Thyroid gland (tissue), 4 donors: ENCODE results near the gene SYNCRIP. TPM values are rescaled to one million over a fixed set of nuclear protein-coding genes. Genes with fewer than 3 reads are reported as not detected.

Source experiments
- DNase-seq, 2 donors: peaks; one replicate each; pipeline ENCODE4 v3.0.0-alpha.2; 2019
- H3K27ac ChIP-seq, 3 donors: fragments of 200-600 bp; sonication (generic); 1 replicate in 2 of 3; 2 replicates in 1 of 3; pipeline ENCODE4 v1.5.1; 2016 to 2019; ENCODE audit warnings: mild to moderate bottlenecking in 1 of 3, moderate library complexity in 1 of 3
- H3K27me3 ChIP-seq: fragments of 200-600 bp; sonication (generic); one replicate; pipeline ENCODE4 v1.5.1; 2019
- H3K36me3 ChIP-seq, 2 donors: fragments of 200-600 bp; sonication (generic); one replicate each; pipeline ENCODE4 v1.5.1; 2016 to 2019
- H3K4me1 ChIP-seq, 2 donors: fragments of 200-600 bp; sonication (generic); one replicate each; pipeline ENCODE4 v1.5.1; 2017 to 2019
- H3K4me3 ChIP-seq, 3 donors: fragments of 200-600 bp; sonication (generic); replicated peaks in 1 of 3; 1 replicate in 2 of 3; 2 replicates in 1 of 3; pipeline ENCODE4 v1.5.1; 2016; ENCODE audit warnings: mild to moderate bottlenecking in 1 of 3
- H3K9me3 ChIP-seq: fragments of 200-600 bp; sonication (generic); one replicate; pipeline ENCODE4 v1.5.1; 2017
- POLR2A ChIP-seq, 2 donors: fragments of 450-650 bp; IDR thresholded peaks; one replicate each; pipeline ENCODE4 v1.6.1; 2017; ENCODE audit warnings: antibody characterized with exemption in 2 of 2, mild to moderate bottlenecking in 2 of 2, moderate library complexity in 1 of 2
- WGBS, 2 donors: methylation state at CpG; one replicate each; pipeline ENCODE4 v1.1.5; 2017; 5-methylcytosine and 5-hydroxymethylcytosine counted together
- intact Hi-C: fragments of 100-400 bp; cut with DNase I; formaldehyde crosslinking; loops from one replicate; pipeline ENCODE4 v1.15.1; 2023
- total RNA-seq, 4 donors: library from RNA; depleted of rRNA; stranded (reverse); fragments of >200 nt; gene quantifications; one replicate each; pipeline ENCODE4 v1.2.3, GENCODE V29; 2016
- TF ChIP-seq, protein P1 (sequence below), 6 experiments: fragments of 200-600 bp in 3 of 6; fragments of 450-650 bp in 3 of 6; sonication (generic) in 3 of 6; IDR thresholded peaks; one replicate each; pipeline ENCODE4 v1.5.1; 2016 to 2019; ENCODE audit warnings: antibody characterized with exemption in 6 of 6, mild to moderate bottlenecking in 2 of 6, inconsistent platforms in 1 of 6, moderate library complexity in 1 of 6

SYNCRIP gene
- total RNA-seq, 4 donors from 2014 or later, result 107 to 144 (median 125) TPM

DNA sequence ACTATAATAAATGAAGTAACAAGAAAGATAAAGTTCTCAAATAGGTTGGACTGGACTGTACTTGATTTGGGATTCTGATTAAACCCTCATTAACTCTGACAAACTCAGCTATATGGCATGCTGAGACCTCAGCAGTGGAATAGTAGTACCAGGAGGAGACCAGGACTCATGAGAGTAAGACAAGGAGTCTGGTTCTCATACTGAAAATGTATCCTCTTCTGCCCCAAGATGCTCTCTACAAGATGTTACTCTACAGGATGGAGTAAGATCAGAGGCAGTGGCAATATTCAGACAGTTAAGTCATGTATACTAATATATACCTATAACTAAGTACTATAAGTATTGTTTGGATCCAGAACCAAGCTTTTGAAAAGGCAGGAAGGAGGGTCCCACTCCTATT lies 31.9 kb upstream of the SYNCRIP start:
- Histone ChIP-seq H3K27ac (peak overlapping the region in 2 of 3 donors; percentile 29 to 91), H3K4me1 (peaks cover 21% of the 10 kb centered on the region in 2 donors)
- intact Hi-C loops, result no loop called here

DNA sequence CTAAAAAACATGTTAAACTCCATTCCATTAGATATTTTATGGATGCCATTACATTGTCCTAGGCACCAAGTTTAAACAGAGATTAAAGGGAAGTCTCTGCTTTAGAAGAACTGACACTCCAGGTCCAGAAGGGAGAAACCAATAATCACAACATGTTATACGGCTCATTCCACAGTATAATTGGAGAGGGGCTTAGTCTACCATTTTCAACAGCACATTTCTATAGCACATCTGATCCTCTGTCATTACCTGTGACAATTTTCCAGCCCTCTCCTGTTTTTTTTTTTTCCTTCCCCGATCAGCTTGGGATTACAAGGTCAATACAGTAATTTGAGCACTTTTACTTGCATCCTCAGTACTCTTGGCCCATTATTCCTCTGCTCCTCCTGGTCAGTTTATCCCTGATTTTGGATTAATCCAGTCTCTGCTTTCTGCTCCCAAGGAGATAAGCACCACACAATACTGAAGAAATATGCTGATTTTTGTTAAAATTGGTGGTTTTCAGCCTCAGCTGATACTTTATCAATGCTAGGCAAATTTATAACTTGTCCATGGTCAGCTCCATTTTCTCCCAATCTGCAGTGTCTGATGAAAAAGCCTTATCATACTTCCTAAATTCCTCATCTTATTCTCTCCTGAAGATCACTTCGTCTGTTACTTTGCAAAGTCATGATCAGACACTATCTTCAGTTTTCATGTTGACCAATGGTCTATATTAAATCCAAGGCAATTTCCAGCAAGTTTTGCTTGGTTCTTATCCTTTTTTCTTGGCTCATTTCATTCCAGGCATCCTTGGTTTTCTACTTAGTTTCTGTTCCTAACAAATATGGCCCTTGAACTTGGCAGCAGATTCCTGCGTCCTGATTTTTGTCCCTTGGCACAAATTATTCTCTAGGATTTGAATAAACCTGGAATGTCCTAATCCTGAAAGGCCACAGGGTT lies 30.8 kb upstream of the SYNCRIP start:
- no peak overlapping the region for H3K4me3 ChIP-seq
- peak overlapping the region in 1 of 3 donors; percentile 91 for H3K27ac ChIP-seq
- intact Hi-C loops, result no loop called here
- H3K4me1 ChIP-seq, result peaks cover 21% of the 10 kb centered on the region in 2 donors
- WGBS, 2 donors, result 87 to 88% methylated on average over 4 of the region's 4 CpGs
- no peak for DNase-seq
- peaks cover 0 to 5% of the 10 kb centered on the region in 2 donors for H3K36me3 ChIP-seq
- no peaks in the 10 kb centered on the region for H3K27me3 ChIP-seq
- no peaks in the 10 kb centered on the region for H3K9me3 ChIP-seq
- no peak for TF ChIP-seq POLR2A (IDR thresholded peaks at IDR 0.05)
- TF ChIP-seq, protein P1, sequence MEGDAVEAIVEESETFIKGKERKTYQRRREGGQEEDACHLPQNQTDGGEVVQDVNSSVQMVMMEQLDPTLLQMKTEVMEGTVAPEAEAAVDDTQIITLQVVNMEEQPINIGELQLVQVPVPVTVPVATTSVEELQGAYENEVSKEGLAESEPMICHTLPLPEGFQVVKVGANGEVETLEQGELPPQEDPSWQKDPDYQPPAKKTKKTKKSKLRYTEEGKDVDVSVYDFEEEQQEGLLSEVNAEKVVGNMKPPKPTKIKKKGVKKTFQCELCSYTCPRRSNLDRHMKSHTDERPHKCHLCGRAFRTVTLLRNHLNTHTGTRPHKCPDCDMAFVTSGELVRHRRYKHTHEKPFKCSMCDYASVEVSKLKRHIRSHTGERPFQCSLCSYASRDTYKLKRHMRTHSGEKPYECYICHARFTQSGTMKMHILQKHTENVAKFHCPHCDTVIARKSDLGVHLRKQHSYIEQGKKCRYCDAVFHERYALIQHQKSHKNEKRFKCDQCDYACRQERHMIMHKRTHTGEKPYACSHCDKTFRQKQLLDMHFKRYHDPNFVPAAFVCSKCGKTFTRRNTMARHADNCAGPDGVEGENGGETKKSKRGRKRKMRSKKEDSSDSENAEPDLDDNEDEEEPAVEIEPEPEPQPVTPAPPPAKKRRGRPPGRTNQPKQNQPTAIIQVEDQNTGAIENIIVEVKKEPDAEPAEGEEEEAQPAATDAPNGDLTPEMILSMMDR (IDR thresholded peaks at IDR 0.05), result no peak

More for the DNA sequence above, 31.9 kb upstream of the SYNCRIP start:
- TF ChIP-seq, protein P1 (IDR thresholded peaks at IDR 0.05), result no peak
- TF ChIP-seq POLR2A (IDR thresholded peaks at IDR 0.05), result no peak
- H3K4me3 ChIP-seq, result peak overlapping the region in 2 of 3 donors; percentile 8 to 95
- H3K27me3 ChIP-seq, result no peaks in the 10 kb centered on the region
- no peak for DNase-seq
- peaks cover 0 to 5% of the 10 kb centered on the region in 2 donors for H3K36me3 ChIP-seq
- no peaks in the 10 kb centered on the region for H3K9me3 ChIP-seq

DNA sequence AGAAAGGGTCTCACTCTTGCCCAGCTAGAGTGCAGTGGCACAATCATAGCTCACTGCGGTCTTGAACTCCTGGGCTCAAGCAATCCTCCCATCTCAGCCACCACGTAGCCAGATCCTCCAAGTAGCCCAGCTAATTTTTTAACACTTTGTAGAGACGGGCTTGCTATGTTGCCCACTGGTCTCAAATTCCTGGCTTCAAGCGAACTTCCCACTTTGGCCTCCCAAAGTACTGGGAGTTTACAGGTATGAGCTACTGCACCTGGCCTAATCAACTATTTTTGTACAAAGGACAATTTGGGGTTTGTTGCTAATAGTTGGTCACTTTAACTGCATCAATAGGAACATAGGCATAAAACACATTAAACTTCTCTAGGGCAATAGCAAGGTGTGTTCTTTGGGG lies 29.9 kb upstream of the SYNCRIP start:
- no peak for TF ChIP-seq POLR2A (IDR thresholded peaks at IDR 0.05)
- TF ChIP-seq, protein P1 (IDR thresholded peaks at IDR 0.05), result no peak
- H3K36me3 ChIP-seq, result peaks cover 0 to 5% of the 10 kb centered on the region in 2 donors
- intact Hi-C loops, result no loop called here

DNA sequence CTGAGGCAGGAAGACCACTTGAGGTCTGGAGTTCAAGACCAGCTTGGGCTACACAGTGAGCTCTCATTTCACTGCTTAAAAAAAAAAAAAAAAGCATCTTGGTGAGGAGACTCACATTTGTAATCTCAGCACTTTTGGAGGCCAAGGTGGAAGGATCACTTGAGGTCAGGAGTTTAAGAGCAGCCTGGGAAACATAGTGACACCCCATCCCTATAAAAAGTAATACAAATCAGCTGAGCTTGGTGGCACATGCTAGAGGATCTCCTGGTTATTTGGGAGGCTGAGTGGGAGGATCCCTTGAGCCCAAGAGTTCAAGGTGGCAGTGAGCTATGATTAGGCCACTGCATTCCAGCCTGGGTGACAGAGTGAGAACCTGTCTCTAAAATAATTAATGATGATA lies 29.4 kb upstream of the SYNCRIP start:
- no peak overlapping the region for H3K27ac ChIP-seq
- H3K36me3 ChIP-seq, result peaks cover 0 to 5% of the 10 kb centered on the region in 2 donors
- no peak for DNase-seq
- intact Hi-C loops, result no loop called here
- TF ChIP-seq, protein P1 (IDR thresholded peaks at IDR 0.05), result no peak
- TF ChIP-seq POLR2A (IDR thresholded peaks at IDR 0.05), result no peak
- H3K9me3 ChIP-seq, result no peaks in the 10 kb centered on the region
- no peak overlapping the region for H3K4me3 ChIP-seq
- peaks cover 21% of the 10 kb centered on the region in 2 donors for H3K4me1 ChIP-seq
- H3K27me3 ChIP-seq, result no peaks in the 10 kb centered on the region

More for the DNA sequence above, 29.9 kb upstream of the SYNCRIP start:
- DNase-seq, result no peak
- Histone ChIP-seq H3K9me3 (no peaks in the 10 kb centered on the region), H3K4me1 (peaks cover 21% of the 10 kb centered on the region in 2 donors), H3K27me3 (no peaks in the 10 kb centered on the region), H3K27ac (no peak overlapping the region), H3K4me3 (no peak overlapping the region)
- WGBS, 2 donors, result 96% methylated on average over 4 of the region's 4 CpGs

DNA sequence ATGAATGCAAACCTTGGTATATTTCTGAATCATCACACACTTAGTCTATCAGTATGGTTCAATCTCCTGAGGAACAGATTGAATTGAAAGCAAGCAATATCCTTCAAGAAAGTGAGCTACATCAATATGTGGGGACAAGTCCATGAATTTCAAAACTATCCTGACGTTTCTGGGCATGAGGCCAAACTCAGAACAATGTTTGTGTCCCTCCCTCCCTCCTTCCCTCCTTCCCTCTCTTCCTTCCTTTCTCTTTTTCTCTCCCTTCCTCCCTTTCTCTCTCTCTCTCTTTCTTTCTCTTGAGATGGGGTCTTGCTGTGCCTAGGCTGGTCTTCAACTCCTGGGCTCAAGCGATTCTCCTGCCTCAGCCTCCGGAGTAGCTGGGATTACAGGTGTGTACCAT lies 27.9 kb upstream of the SYNCRIP start:
- H3K4me3 ChIP-seq, result no peak overlapping the region
- WGBS, 2 donors, result 65 to 67% methylated on average over 3 of the region's 3 CpGs
- H3K4me1 ChIP-seq, result peaks cover 18 to 21% of the 10 kb centered on the region in 2 donors
- intact Hi-C loops, result no loop called here
- H3K36me3 ChIP-seq, result no peaks in the 10 kb centered on the region
- no peak for DNase-seq
- no peak for TF ChIP-seq POLR2A (IDR thresholded peaks at IDR 0.05)
- TF ChIP-seq, protein P1 (IDR thresholded peaks at IDR 0.05), result no peak
- H3K27me3 ChIP-seq, result no peaks in the 10 kb centered on the region
- no peaks in the 10 kb centered on the region for H3K9me3 ChIP-seq
- H3K27ac ChIP-seq, result no peak overlapping the region
